BE2C (cell line): Measurements from ENCODE around the gene GARS1.
"Not testable (repeated sequence)": the region's sequence is repeated elsewhere in the genome, so short reads cannot be mapped to it uniquely, and the experiment has no call there.

Experiments
- DNase-seq: peaks from one replicate; pipeline ENCODE4 v3.0.0-alpha.2; 2020
- H3K27me3 ChIP-seq: fragments of 250-450 bp; sonication (Bioruptor Pico); 2 replicates; pipeline ENCODE4 v1.5.1; 2020; ENCODE audit warnings: mild to moderate bottlenecking
- H3K36me3 ChIP-seq: fragments of 250-450 bp; sonication (Bioruptor Pico); 2 replicates; pipeline ENCODE4 v1.5.1; 2020; ENCODE audit warnings: mild to moderate bottlenecking
- H3K4me1 ChIP-seq: fragments of 250-450 bp; sonication (Bioruptor Pico); 2 replicates; pipeline ENCODE4 v1.5.1; 2020
- H3K4me3 ChIP-seq: 2 replicates; pipeline ENCODE4 v1.5.1; 2011; ENCODE audit warnings: low read depth, low read length
- H3K9me3 ChIP-seq: fragments of 250-450 bp; sonication (Bioruptor Pico); 2 replicates; pipeline ENCODE4 v1.5.1; 2020
- CTCF ChIP-seq: IDR thresholded peaks from 2 replicates; pipeline ENCODE4 v1.5.1; 2012; ENCODE audit warnings: mild to moderate bottlenecking, low read depth, low read length

The GARS1 gene

DNA sequence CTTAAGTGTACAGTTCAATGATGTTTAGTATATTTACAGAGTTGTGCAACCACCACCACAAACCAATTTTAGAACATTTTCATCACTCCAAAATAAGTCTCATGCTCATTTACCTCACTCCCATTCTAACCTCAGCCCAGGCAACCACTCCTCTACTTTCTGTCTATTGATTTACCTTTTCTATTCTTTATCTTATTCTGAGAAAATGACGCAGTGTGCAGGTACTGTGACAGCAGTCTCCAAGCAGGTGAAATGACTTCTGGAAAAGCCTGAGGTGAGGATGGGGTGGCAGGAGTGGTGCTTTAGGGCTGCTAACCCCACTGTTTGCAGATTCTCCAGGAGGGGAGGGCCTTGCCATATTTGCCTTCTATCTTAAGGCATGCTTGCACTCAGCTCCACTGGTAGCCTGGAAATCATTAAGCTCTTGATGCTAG, 39.5 kb downstream of the GARS1 start:
- H3K4me3 ChIP-seq = no peak overlapping the region
- peaks cover 69% of the 10 kb centered on the region for H3K36me3 ChIP-seq

DNA sequence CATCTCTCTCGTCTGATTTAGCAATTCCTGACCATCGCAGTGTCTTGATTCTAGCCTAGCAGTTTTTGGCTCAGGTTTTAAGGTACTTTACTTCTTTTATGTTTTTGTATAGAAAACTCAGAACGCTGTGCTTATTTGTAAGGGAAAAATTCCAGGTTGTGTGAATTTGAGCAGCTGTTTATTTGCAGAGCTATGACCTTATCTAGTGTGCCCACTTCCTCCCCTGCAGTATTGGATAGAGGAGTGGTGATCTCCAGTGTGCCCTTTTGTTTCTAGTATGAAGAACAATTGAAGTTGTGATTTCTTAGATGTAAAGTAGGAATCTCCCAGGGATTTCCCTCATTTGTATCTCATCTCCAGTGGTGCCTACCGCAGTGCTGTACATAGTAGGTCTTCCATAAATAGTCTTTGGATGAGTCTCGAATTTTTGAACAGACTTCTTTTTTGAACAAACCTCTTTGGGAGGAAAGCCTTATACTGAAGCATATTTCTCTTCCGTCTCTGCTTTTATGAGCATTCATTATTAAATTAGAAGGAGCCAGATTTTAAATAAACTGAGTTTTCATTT, 40.0 kb downstream of the GARS1 start:
- TF ChIP-seq CTCF = no peak
- peaks cover 64% of the 10 kb centered on the region for H3K36me3 ChIP-seq

More for the DNA sequence above, 39.5 kb downstream of the GARS1 start:
- no peak for DNase-seq
- Histone ChIP-seq H3K9me3 (no peaks in the 10 kb centered on the region; the same call in 1 of the 2 replicates), H3K4me1 (no peaks in the 10 kb centered on the region), H3K27me3 (no peaks in the 10 kb centered on the region)
- no peak for TF ChIP-seq CTCF

DNA sequence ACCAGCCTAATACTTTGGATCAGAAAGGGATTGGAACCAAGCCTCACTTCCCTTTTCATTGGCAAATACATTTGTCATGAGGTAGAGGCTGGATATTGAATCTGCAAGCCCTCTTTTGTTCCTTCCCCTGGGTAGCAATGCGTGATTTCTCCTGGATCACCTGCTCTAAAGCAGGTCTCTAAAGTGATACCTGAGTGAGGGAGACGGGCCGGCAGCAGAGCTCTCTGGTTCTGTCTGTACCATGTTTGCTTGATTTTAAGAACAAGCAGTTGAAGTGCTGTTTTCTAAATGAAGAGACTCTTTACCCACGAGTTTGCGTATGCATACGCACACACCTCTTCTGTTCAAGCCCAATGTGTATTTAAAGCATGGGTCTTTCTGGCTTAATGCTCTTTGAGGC, 41.1 kb downstream of the GARS1 start:
- H3K9me3 ChIP-seq = no peaks in the 10 kb centered on the region; the same call in 1 of the 2 replicates
- DNase-seq = no peak
- peaks cover 55% of the 10 kb centered on the region for H3K36me3 ChIP-seq
- H3K4me1 ChIP-seq = no peaks in the 10 kb centered on the region
- TF ChIP-seq CTCF = no peak
- H3K4me3 ChIP-seq = no peak overlapping the region
- no peaks in the 10 kb centered on the region for H3K27me3 ChIP-seq

More for the DNA sequence above, 40.0 kb downstream of the GARS1 start:
- H3K4me1 ChIP-seq = no peaks in the 10 kb centered on the region
- no peak overlapping the region for H3K4me3 ChIP-seq
- no peaks in the 10 kb centered on the region for H3K27me3 ChIP-seq
- no peaks in the 10 kb centered on the region; the same call in 1 of the 2 replicates for H3K9me3 ChIP-seq
- no peak for DNase-seq

- H3K4me1 ChIP-seq, H3K9me3 ChIP-seq, DNase-seq, H3K27me3 ChIP-seq, H3K4me3 ChIP-seq: not testable (repeated sequence)
- peaks cover 25% of the 10 kb centered on the region for H3K36me3 ChIP-seq
These were observed 47.6 kb downstream of the GARS1 start for GRCh38 chr7:30642322-30642721.

DNA sequence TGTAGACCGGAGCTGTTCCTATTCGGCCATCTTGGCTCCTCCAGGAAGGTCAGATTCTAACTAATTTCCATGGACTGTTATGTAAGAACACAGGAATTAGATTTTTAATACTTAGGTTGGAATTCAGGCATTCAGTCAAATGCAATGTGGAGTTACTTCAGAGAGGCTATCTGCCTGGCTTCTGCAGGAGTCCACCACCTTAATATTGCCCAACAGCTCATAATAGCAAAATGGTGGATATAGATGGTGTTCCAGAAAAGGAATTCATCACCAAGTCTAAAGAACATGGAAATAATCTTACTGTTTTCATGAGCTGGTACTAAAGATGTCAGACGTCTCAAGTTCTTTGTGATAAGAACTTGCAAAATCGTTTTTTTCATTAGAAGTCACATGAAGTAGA, 48.1 kb downstream of the GARS1 start:
- no peak overlapping the region for H3K4me3 ChIP-seq
- no peaks in the 10 kb centered on the region for H3K27me3 ChIP-seq

GRCh38 chr7:30644286-30644955, 49.7 kb downstream of the GARS1 start:
- no peak overlapping the region for H3K4me3 ChIP-seq
- no peaks in the 10 kb centered on the region for H3K27me3 ChIP-seq
- H3K4me1 ChIP-seq = no peaks in the 10 kb centered on the region
- H3K9me3 ChIP-seq = no peaks in the 10 kb centered on the region
- peaks cover 25% of the 10 kb centered on the region for H3K36me3 ChIP-seq
- DNase-seq = no peak
- no peak for TF ChIP-seq CTCF

More for the DNA sequence above, 48.1 kb downstream of the GARS1 start:
- TF ChIP-seq CTCF = no peak
- no peak for DNase-seq
- Histone ChIP-seq H3K36me3 (peaks cover 25% of the 10 kb centered on the region), H3K4me1 (no peaks in the 10 kb centered on the region), H3K9me3 (no peaks in the 10 kb centered on the region)
